BE2C (cell line): ENCODE results near the gene SLC17A4.

Experiments used
- DNase-seq: peaks from one replicate; pipeline ENCODE4 v3.0.0-alpha.2; 2020
- H3K27me3 ChIP-seq: fragments of 250-450 bp; sonication (Bioruptor Pico); 2 replicates; pipeline ENCODE4 v1.5.1; 2020; ENCODE audit warnings: mild to moderate bottlenecking
- H3K36me3 ChIP-seq: fragments of 250-450 bp; sonication (Bioruptor Pico); 2 replicates; pipeline ENCODE4 v1.5.1; 2020; ENCODE audit warnings: mild to moderate bottlenecking
- H3K4me1 ChIP-seq: fragments of 250-450 bp; sonication (Bioruptor Pico); 2 replicates; pipeline ENCODE4 v1.5.1; 2020
- H3K4me3 ChIP-seq: 2 replicates; pipeline ENCODE4 v1.5.1; 2011; ENCODE audit warnings: low read depth, low read length
- H3K9me3 ChIP-seq: fragments of 250-450 bp; sonication (Bioruptor Pico); 2 replicates; pipeline ENCODE4 v1.5.1; 2020
- TF ChIP-seq, protein P1 (sequence below): IDR thresholded peaks from 2 replicates; pipeline ENCODE4 v1.5.1; 2012; ENCODE audit warnings: mild to moderate bottlenecking, low read depth, low read length

The SLC17A4 gene

GRCh38 chr6:25714765-25715164, 39.8 kb upstream of the SLC17A4 start:
- Histone ChIP-seq H3K4me3 (no peak overlapping the region), H3K36me3 (no peaks in the 10 kb centered on the region), H3K4me1 (peaks cover 3% of the 10 kb centered on the region; the same call in 1 of the 2 replicates), H3K9me3 (0 out of 2 replicates have a peak, but pooled peaks cover 2% of the 10 kb centered on the region), H3K27me3 (no peaks in the 10 kb centered on the region)
- DNase-seq = no peak
- TF ChIP-seq, protein P1, sequence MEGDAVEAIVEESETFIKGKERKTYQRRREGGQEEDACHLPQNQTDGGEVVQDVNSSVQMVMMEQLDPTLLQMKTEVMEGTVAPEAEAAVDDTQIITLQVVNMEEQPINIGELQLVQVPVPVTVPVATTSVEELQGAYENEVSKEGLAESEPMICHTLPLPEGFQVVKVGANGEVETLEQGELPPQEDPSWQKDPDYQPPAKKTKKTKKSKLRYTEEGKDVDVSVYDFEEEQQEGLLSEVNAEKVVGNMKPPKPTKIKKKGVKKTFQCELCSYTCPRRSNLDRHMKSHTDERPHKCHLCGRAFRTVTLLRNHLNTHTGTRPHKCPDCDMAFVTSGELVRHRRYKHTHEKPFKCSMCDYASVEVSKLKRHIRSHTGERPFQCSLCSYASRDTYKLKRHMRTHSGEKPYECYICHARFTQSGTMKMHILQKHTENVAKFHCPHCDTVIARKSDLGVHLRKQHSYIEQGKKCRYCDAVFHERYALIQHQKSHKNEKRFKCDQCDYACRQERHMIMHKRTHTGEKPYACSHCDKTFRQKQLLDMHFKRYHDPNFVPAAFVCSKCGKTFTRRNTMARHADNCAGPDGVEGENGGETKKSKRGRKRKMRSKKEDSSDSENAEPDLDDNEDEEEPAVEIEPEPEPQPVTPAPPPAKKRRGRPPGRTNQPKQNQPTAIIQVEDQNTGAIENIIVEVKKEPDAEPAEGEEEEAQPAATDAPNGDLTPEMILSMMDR = no peak

GRCh38 chr6:25715794-25716193, 38.7 kb upstream of the SLC17A4 start:
- H3K4me1 ChIP-seq = peaks cover 3% of the 10 kb centered on the region; the same call in 1 of the 2 replicates
- no peak overlapping the region for H3K4me3 ChIP-seq
- 0 out of 2 replicates have a peak, but pooled peaks cover 2% of the 10 kb centered on the region for H3K9me3 ChIP-seq
- H3K36me3 ChIP-seq = no peaks in the 10 kb centered on the region
- no peak for DNase-seq
- no peaks in the 10 kb centered on the region for H3K27me3 ChIP-seq
- TF ChIP-seq, protein P1 = no peak

- Histone ChIP-seq H3K4me1 (peaks cover 3% of the 10 kb centered on the region; the same call in 1 of the 2 replicates), H3K27me3 (no peaks in the 10 kb centered on the region), H3K4me3 (no peak overlapping the region), H3K9me3 (no peaks in the 10 kb centered on the region), H3K36me3 (no peaks in the 10 kb centered on the region)
- peak; percentile 32 for DNase-seq
- TF ChIP-seq, protein P1 = peak; percentile 64
Measured at GRCh38 chr6:25717866-25718740, 36.4 kb upstream of the SLC17A4 start.

DNA sequence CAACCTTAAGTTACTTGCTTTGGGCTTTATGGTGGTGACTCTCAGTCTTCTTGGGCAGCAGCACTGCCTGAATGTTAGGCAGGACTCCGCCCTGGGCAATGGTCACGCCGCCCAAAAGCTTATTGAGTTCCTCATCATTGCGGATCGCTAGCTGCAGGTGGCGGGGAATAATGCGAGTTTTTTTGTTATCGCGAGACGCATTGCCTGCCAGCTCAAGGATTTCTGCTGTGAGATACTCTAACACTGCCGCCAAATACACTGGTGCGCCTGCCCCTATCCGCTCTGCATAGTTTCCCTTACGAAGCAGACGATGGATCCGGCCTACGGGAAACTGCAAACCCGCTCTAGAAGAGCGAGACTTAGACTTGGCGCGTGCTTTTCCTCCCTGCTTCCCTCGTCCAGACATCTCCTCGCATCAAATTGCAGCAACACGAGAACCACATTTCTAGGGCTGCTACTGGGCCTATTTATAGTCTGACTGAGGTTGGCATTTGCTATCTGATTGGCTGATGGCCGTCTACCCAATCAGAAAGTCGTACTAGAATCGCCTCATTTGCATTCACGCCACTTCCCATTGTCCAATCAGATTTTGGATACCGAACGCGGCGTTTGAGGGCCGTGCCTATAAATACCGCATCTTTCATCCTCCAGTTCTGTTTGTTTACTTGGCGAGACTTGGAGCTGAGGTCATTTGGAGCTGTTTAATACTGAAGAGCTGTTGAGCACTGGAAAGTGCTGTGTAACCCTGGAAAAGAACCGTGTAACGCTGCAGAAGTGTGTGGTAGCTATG, 28.2 kb upstream of the SLC17A4 start:
- no peaks in the 10 kb centered on the region for H3K9me3 ChIP-seq
- H3K4me1 ChIP-seq = no peaks in the 10 kb centered on the region
- TF ChIP-seq, protein P1 = no peak
- H3K36me3 ChIP-seq = no peaks in the 10 kb centered on the region
- no peak overlapping the region for H3K4me3 ChIP-seq
- DNase-seq = no peak
- no peaks in the 10 kb centered on the region; the same call in 1 of the 2 replicates for H3K27me3 ChIP-seq

- no peaks in the 10 kb centered on the region for H3K36me3 ChIP-seq
- no peak for DNase-seq
- H3K27me3 ChIP-seq = no peaks in the 10 kb centered on the region; the same call in 1 of the 2 replicates
- H3K4me1 ChIP-seq = no peaks in the 10 kb centered on the region
- no peaks in the 10 kb centered on the region for H3K9me3 ChIP-seq
- TF ChIP-seq, protein P1 = no peak
- no peak overlapping the region for H3K4me3 ChIP-seq
Measured at GRCh38 chr6:25727028-25727427, 27.5 kb upstream of the SLC17A4 start.
